Keratinocyte (primary cell): ENCODE data around the gene TLE1. TPM values are rescaled to one million over a fixed set of nuclear protein-coding genes. Genes with fewer than 3 reads are reported as not detected.

Source experiments
- DNase-seq: peaks from one replicate; pipeline ENCODE4 v3.0.0-alpha.2; 2011; ENCODE audit warnings: low read depth, missing footprints, low spot score
- FAIRE-seq: peaks from 2 replicates; lab custom pipeline; 2011; peaks lifted over from hg19 to GRCh38; lab: Jason Lieb, UNC
- H2AFZ ChIP-seq: 2 replicates; pipeline ENCODE4 v1.6.0; 2012; ENCODE audit warnings: low read length, control low read depth, inconsistent platforms; ENCODE audit not compliant: control insufficient read depth
- H3K27ac ChIP-seq: 2 replicates; pipeline ENCODE4 v1.5.1; 2011; ENCODE audit warnings: low read length; ENCODE audit not compliant: control insufficient read depth, insufficient read depth
- H3K27me3 ChIP-seq: 3 replicates; pipeline ENCODE4 v1.6.0; 2011; ENCODE audit warnings: low read length; ENCODE audit not compliant: control insufficient read depth, insufficient read depth; ENCODE audit errors: extremely low read depth
- H3K36me3 ChIP-seq, 2 experiments: 2 replicates in 1 of 2; 3 replicates in 1 of 2; pipeline ENCODE4 v1.5.1; 2011; ENCODE audit warnings: low read length in 2 of 2, mild to moderate bottlenecking in 1 of 2; ENCODE audit not compliant: control insufficient read depth in 2 of 2, insufficient read depth in 2 of 2; ENCODE audit errors: extremely low read depth in 1 of 2
- H3K4me1 ChIP-seq: 3 replicates; pipeline ENCODE4 v1.5.1; 2011; ENCODE audit warnings: low read length; ENCODE audit not compliant: control insufficient read depth, insufficient read depth; ENCODE audit errors: extremely low read depth
- H3K4me2 ChIP-seq: 3 replicates; pipeline ENCODE4 v1.6.0; 2011; ENCODE audit warnings: low read depth, low read length; ENCODE audit not compliant: control insufficient read depth, insufficient read depth; ENCODE audit errors: extremely low read depth
- H3K4me3 ChIP-seq, 3 experiments: fragments of 200-600 bp in 1 of 3; sonication (generic) in 1 of 3; 2 replicates in 2 of 3; 3 replicates in 1 of 3; pipeline ENCODE4 v1.5.1; 2011 to 2016; ENCODE audit warnings: low read length in 3 of 3, mild to moderate bottlenecking in 3 of 3, control low read depth in 2 of 3, inconsistent platforms in 1 of 3, low read depth in 1 of 3, mixed read lengths in 1 of 3, mixed run types in 1 of 3, moderate library complexity in 1 of 3; ENCODE audit not compliant: control insufficient read depth in 2 of 3, insufficient read depth in 2 of 3; ENCODE audit errors: extremely low read depth in 1 of 3
- H3K79me2 ChIP-seq: 2 replicates; pipeline ENCODE4 v1.6.0; 2012; ENCODE audit warnings: low read length; ENCODE audit not compliant: control insufficient read depth, insufficient read depth
- H3K9ac ChIP-seq: 3 replicates; pipeline ENCODE4 v1.6.0; 2011; ENCODE audit warnings: low read length; ENCODE audit not compliant: control insufficient read depth, insufficient read depth; ENCODE audit errors: extremely low read depth
- H3K9me1 ChIP-seq: 3 replicates; pipeline ENCODE4 v1.6.0; 2011; ENCODE audit warnings: low read length; ENCODE audit not compliant: control insufficient read depth, insufficient read depth; ENCODE audit errors: extremely low read depth
- H3K9me3 ChIP-seq: 2 replicates; pipeline ENCODE4 v1.5.1; 2012; ENCODE audit warnings: low read depth, low read length; ENCODE audit not compliant: control insufficient read depth
- H4K20me1 ChIP-seq: 3 replicates; pipeline ENCODE4 v1.6.0; 2011; ENCODE audit warnings: low read length; ENCODE audit not compliant: control insufficient read depth, insufficient read depth; ENCODE audit errors: extremely low read depth
- EZH2 ChIP-seq: IDR thresholded peaks from one replicate; pipeline ENCODE4 v1.6.1; 2012; ENCODE audit warnings: inconsistent platforms, mild to moderate bottlenecking, low read length, moderate library complexity
- dilution Hi-C: fragments of 300-500 bp; cut with MboI; formaldehyde crosslinking; loops from one replicate; pipeline ENCODE4 v1.7.0; 2020; ENCODE audit warnings: low sequenced_read_pairs; ENCODE audit not compliant: extremely low pct_ligation_motif_present
- polyA plus RNA-seq, 5 experiments: library from polyadenylated mRNA; depleted of rRNA in 3 of 5; stranded (reverse) in 3 of 5; stranded (forward) in 1 of 5; unstranded in 1 of 5; fragments of >200 nt; gene quantifications; 1 replicate in 1 of 5; 2 replicates in 3 of 5; 3 replicates in 1 of 5; pipeline versions ENCODE4 v1.2.1 to v1.2.3, GENCODE V29; 2011 to 2012; ENCODE audit warnings: missing spikeins in 2 of 5, low read depth in 1 of 5, low replicate concordance in 1 of 5
- TF ChIP-seq, protein P1 (sequence below), 3 experiments: IDR thresholded peaks in 1 of 3; conservative IDR thresholded peaks in 1 of 3; optimal IDR thresholded peaks in 1 of 3; 2 replicates in 2 of 3; 3 replicates in 1 of 3; pipeline versions ENCODE3 to v1.5.1; 2011; ENCODE audit warnings: low read length in 3 of 3, mild to moderate bottlenecking in 3 of 3, moderate library complexity in 2 of 3, control low read depth in 1 of 3, inconsistent platforms in 1 of 3; ENCODE audit not compliant: insufficient read depth in 2 of 3; ENCODE audit errors: extremely low read depth in 1 of 3

TLE1 gene
- polyA plus RNA-seq, 1 donor (not counting 4 experiments of a cell fraction or from before 2014, with no cell fraction given): 29.6 TPM

DNA sequence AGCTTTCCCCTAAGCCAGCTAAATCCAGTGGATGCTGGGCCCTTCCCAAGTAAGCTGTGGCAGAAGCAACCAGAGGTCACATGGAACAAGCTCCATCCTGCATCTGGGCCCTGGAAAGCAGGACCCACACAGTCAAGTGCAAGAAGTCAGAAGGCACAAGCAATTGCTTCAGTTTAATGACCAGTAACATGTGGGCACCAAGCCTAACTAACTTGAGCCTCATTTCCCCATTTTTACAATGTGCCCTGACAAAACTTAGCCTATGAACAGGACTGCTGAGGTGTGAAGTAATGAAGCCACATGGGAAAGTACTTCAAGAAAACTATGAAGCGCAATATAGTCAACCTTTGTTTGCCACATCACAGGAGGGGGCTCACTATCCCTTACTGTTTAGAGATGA is 90.5 kb downstream of the TLE1 start:
- no peak for FAIRE-seq
- Histone ChIP-seq H3K27ac (no peak overlapping the region), H3K36me3 (peaks cover 5 to 10% of the 10 kb centered on the region in 2 experiments)

DNA sequence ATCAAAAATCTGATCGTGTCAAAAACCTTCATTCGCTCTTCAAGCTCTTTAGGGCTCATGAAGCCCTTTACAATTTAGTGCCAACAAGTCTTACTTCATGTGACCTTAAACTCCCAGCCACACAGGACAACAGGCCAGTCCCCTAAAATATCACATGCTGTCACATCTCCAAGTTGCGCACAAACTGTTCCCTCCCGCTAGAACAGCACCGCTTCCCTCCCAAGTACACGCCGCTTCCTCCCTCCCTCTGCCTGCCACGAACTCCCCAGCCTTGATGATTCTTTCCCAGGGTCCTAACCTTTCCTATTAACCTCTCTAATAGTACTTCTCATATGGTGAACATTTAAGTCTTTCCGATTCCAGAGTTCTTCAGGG is 91.2 kb downstream of the TLE1 start:
- FAIRE-seq: no peak
- no peak overlapping the region for H3K27ac ChIP-seq
- DNase-seq: no peak

More for the DNA sequence above, 90.5 kb downstream of the TLE1 start:
- H3K4me2 ChIP-seq: no peak overlapping the region
- no peak overlapping the region for H3K4me3 ChIP-seq
- no peak overlapping the region for H2AFZ ChIP-seq
- no peak for DNase-seq
- TF ChIP-seq EZH2: no peak
- TF ChIP-seq, protein P1, sequence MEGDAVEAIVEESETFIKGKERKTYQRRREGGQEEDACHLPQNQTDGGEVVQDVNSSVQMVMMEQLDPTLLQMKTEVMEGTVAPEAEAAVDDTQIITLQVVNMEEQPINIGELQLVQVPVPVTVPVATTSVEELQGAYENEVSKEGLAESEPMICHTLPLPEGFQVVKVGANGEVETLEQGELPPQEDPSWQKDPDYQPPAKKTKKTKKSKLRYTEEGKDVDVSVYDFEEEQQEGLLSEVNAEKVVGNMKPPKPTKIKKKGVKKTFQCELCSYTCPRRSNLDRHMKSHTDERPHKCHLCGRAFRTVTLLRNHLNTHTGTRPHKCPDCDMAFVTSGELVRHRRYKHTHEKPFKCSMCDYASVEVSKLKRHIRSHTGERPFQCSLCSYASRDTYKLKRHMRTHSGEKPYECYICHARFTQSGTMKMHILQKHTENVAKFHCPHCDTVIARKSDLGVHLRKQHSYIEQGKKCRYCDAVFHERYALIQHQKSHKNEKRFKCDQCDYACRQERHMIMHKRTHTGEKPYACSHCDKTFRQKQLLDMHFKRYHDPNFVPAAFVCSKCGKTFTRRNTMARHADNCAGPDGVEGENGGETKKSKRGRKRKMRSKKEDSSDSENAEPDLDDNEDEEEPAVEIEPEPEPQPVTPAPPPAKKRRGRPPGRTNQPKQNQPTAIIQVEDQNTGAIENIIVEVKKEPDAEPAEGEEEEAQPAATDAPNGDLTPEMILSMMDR (optimal IDR thresholded peaks at IDR 0.05 in 1 of 3, IDR thresholded peaks at IDR 0.05 in 1 of 3, conservative IDR thresholded peaks at IDR 0.05 in 1 of 3; ENCODE audit: extremely low read depth in 1 of 3, insufficient read depth in 2 of 3, low read length in 3 of 3): no peak
- no peaks in the 10 kb centered on the region for H3K79me2 ChIP-seq
- H4K20me1 ChIP-seq: no peaks in the 10 kb centered on the region
- H3K9ac ChIP-seq: no peak overlapping the region
- dilution Hi-C loops: no loop called here
- H3K4me1 ChIP-seq: no peaks in the 10 kb centered on the region
- H3K9me3 ChIP-seq: no peaks in the 10 kb centered on the region
- no peaks in the 10 kb centered on the region for H3K9me1 ChIP-seq
- no peaks in the 10 kb centered on the region for H3K27me3 ChIP-seq

More for the DNA sequence above, 91.2 kb downstream of the TLE1 start:
- H3K9me3 ChIP-seq: no peaks in the 10 kb centered on the region
- peaks cover 4 to 11% of the 10 kb centered on the region in 2 experiments for H3K36me3 ChIP-seq
- no peak overlapping the region for H3K4me3 ChIP-seq
- H3K79me2 ChIP-seq: no peaks in the 10 kb centered on the region
- no peaks in the 10 kb centered on the region for H3K27me3 ChIP-seq
- no peaks in the 10 kb centered on the region for H4K20me1 ChIP-seq
- no peak overlapping the region for H3K9ac ChIP-seq
- no peak overlapping the region for H3K4me2 ChIP-seq
- no peak for TF ChIP-seq EZH2
- TF ChIP-seq, protein P1 (optimal IDR thresholded peaks at IDR 0.05 in 1 of 3, IDR thresholded peaks at IDR 0.05 in 1 of 3, conservative IDR thresholded peaks at IDR 0.05 in 1 of 3; ENCODE audit: extremely low read depth in 1 of 3, insufficient read depth in 2 of 3, low read length in 3 of 3): no peak
- no peaks in the 10 kb centered on the region for H3K4me1 ChIP-seq
- dilution Hi-C loops: no loop called here
- no peaks in the 10 kb centered on the region for H3K9me1 ChIP-seq
- no peak overlapping the region for H2AFZ ChIP-seq
